H7 (cell line): ENCODE data around the gene FHOD3. TPM values are rescaled to one million over a fixed set of nuclear protein-coding genes. Genes with fewer than 3 reads are reported as not detected.
A peak's percentile ranks its signal among the peaks of the same experiment; 100 is the strongest.

Experiments
- DNase-seq: peaks from one replicate; pipeline ENCODE4 v3.0.0; 2012
- H3K27me3 ChIP-seq: 2 replicates; pipeline ENCODE4 v1.6.0; 2011; ENCODE audit warnings: mild to moderate bottlenecking, low read length; ENCODE audit not compliant: control insufficient read depth, insufficient read depth
- H3K36me3 ChIP-seq: replicated peaks from 2 replicates; pipeline ENCODE4 v1.5.1; 2011; ENCODE audit warnings: low read length; ENCODE audit not compliant: control insufficient read depth, insufficient read depth
- H3K4me3 ChIP-seq: 2 replicates; pipeline ENCODE4 v1.5.1; 2011; ENCODE audit warnings: low read depth, mild to moderate bottlenecking, control low read depth, low read length, moderate library complexity; ENCODE audit not compliant: insufficient read depth
- total RNA-seq: library from RNA; depleted of rRNA; stranded (reverse); fragments of >200 nt; shearing (Covaris generic); gene quantifications from 2 replicates; pipeline ENCODE4 v1.2.3, GENCODE V29; 2014

Gene FHOD3
- total RNA-seq, 1 experiment from 2014 or later: 1.8 TPM

DNA sequence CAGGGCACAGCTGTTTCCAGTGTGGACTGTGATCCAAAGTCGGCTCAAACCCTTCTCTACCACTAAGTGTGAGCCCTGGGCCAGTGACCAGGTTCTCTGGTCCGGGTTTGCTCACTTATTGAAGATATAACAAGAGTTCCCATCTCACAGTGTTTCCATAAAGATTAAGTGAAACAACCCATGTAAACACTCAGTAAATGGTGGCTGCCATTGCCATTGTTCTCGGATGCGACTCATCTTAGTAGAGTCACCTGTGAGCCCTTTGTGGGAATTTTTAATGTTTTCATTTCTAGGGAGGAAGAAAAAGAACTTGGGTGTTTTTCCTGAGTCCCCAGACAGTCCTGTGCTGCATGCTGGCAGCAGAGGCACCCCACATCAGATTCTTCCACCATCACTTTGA, 477.9 kb downstream of the FHOD3 start:
- DNase-seq: no peak
- Histone ChIP-seq H3K4me3 (no peak overlapping the region), H3K27me3 (no peaks in the 10 kb centered on the region), H3K36me3 (no peaks in the 10 kb centered on the region; the same call in 1 of the 2 replicates)

- H3K4me3 ChIP-seq: no peak overlapping the region
- no peaks in the 10 kb centered on the region for H3K27me3 ChIP-seq
- DNase-seq: no peak
- no peaks in the 10 kb centered on the region; the same call in none of the 2 replicates for H3K36me3 ChIP-seq
Observed at GRCh38 chr18:36776650-36777049, 479.1 kb downstream of the FHOD3 start.

DNA sequence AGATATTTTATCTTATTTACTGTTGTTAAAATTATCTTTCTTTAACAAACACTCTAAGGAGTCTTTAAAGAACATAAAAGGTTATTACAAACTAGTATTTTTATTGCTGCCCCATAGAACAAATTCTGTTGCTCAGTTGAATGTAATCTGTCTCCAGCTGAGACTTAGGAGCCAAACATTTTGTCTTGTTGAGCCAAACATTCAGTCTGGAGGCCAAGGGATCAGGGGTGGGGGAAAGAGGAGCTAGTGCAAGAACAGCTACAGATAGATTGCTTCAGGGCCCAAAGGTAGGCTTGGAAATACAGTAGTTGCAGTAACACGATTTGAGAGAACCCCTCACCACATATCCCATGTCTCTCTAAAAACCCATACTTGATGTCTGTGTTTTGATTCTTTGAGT, 480.1 kb downstream of the FHOD3 start:
- H3K36me3 ChIP-seq: no peaks in the 10 kb centered on the region; the same call in none of the 2 replicates
- no peak overlapping the region for H3K4me3 ChIP-seq
- H3K27me3 ChIP-seq: no peaks in the 10 kb centered on the region
- no peak for DNase-seq

DNA sequence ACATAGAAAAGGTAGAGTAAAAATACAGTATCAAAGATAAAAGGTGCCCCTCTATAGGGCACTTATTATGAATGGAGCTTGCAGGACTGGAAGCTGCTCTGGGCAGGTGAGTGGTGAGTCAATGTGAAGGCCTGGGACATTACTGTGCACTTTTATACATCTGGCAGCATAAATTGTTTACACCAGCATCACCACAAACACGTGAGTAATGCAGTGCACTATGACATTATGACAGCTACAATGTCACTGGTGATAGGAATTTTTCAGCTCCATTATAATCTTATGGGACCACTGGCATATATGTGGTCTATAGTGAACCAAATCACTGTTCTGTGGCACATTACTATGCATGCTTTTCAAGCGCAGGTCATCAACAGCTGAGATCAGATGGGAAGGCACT, 483.2 kb downstream of the FHOD3 start:
- DNase-seq: no peak
- Histone ChIP-seq H3K36me3 (no peaks in the 10 kb centered on the region; the same call in none of the 2 replicates), H3K27me3 (no peaks in the 10 kb centered on the region), H3K4me3 (no peak overlapping the region)

- DNase-seq: no peak
- no peaks in the 10 kb centered on the region for H3K27me3 ChIP-seq
- no peak overlapping the region for H3K4me3 ChIP-seq
- no peaks in the 10 kb centered on the region; the same call in none of the 2 replicates for H3K36me3 ChIP-seq
Observed at GRCh38 chr18:36782710-36783109, 485.2 kb downstream of the FHOD3 start.

- no peak for DNase-seq
- H3K4me3 ChIP-seq: no peak overlapping the region
- H3K36me3 ChIP-seq: no peaks in the 10 kb centered on the region; the same call in none of the 2 replicates
- H3K27me3 ChIP-seq: no peaks in the 10 kb centered on the region
Observed at GRCh38 chr18:36783792-36784191, 486.3 kb downstream of the FHOD3 start.

GRCh38 chr18:36786686-36787085, 489.2 kb downstream of the FHOD3 start:
- DNase-seq: no peak
- no peaks in the 10 kb centered on the region; the same call in 1 of the 2 replicates for H3K36me3 ChIP-seq
- H3K27me3 ChIP-seq: no peaks in the 10 kb centered on the region

DNA sequence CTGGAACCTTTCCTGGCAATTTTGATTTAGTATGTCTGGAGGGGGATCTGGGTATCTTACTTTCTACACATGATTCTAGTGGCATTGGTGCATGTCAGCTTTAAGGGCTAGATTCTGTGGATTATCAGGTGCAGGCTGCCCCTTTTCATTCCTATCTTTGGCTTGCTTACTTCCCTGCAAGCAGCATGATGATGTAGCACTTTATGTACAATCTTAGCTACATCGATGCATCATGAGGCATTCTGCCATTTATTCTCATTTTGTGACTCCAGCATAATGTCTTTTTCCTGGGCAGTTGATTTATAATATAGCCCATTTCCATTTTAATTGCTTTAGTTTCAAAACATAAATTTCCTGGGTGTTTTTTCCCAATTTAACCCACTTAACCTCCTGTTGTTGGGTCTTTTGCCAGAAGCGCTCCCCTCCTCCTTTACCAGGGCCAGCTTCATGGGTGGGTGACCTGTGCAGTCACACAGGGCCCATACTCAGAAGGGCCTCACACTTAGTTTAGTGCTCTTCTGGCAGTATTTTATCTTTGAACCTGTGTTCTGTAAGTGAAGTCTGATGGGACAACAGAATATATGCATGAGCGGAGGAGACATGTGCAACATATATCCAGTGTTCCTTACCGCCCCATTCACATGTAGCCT, 495.2 kb downstream of the FHOD3 start:
- Histone ChIP-seq H3K36me3 (peaks cover 6% of the 10 kb centered on the region), H3K4me3 (no peak overlapping the region), H3K27me3 (no peaks in the 10 kb centered on the region)
- DNase-seq: no peak

More at GRCh38 chr18:36786686-36787085, 489.2 kb downstream of the FHOD3 start:
- no peak overlapping the region for H3K4me3 ChIP-seq

- DNase-seq: no peak
- Histone ChIP-seq H3K27me3 (no peaks in the 10 kb centered on the region), H3K36me3 (peaks cover 19% of the 10 kb centered on the region), H3K4me3 (no peak overlapping the region)
Observed at GRCh38 chr18:36798738-36799473, 501.4 kb downstream of the FHOD3 start.

DNA sequence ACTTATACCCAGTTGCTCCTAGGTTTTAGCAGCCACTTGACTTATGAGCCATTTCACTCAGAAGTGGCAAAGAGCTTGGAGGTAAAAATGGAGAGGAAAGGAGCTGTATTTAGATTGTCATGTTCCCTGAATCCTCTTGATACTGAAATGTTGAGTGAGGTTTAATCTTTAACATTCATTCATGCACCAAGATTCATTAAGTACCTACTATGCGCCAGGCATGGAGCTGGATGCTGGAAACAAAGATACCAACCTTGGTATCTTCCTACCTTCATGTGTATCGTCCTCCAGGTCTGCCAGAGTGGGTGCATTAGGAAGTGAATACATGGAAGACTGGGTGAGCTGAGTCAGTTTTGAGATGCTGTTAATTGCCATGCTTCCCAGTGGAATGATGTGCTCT, 507.6 kb downstream of the FHOD3 start:
- H3K27me3 ChIP-seq: no peaks in the 10 kb centered on the region
- no peak for DNase-seq
- H3K36me3 ChIP-seq: peaks cover 21% of the 10 kb centered on the region
- H3K4me3 ChIP-seq: no peak overlapping the region

GRCh38 chr18:36808681-36809080, 511.2 kb downstream of the FHOD3 start:
- no peak for DNase-seq
- H3K36me3 ChIP-seq: peaks cover 17% of the 10 kb centered on the region
- H3K4me3 ChIP-seq: no peak overlapping the region

GRCh38 chr18:36809590-36810381, 512.3 kb downstream of the FHOD3 start:
- Histone ChIP-seq H3K36me3 (peaks cover 11% of the 10 kb centered on the region), H3K27me3 (no peaks in the 10 kb centered on the region), H3K4me3 (no peak overlapping the region)
- DNase-seq: peak; percentile 75

More at GRCh38 chr18:36808681-36809080, 511.2 kb downstream of the FHOD3 start:
- no peaks in the 10 kb centered on the region for H3K27me3 ChIP-seq

- Histone ChIP-seq H3K4me3 (no peak overlapping the region), H3K27me3 (no peaks in the 10 kb centered on the region), H3K36me3 (peaks cover 5% of the 10 kb centered on the region)
- DNase-seq: no peak
Observed at GRCh38 chr18:36811430-36811829, 513.9 kb downstream of the FHOD3 start.

GRCh38 chr18:36811955-36812354, 514.4 kb downstream of the FHOD3 start:
- no peaks in the 10 kb centered on the region for H3K27me3 ChIP-seq
- H3K4me3 ChIP-seq: no peak overlapping the region
- no peak for DNase-seq
- H3K36me3 ChIP-seq: peaks cover 6% of the 10 kb centered on the region
